ENCODE measurements around the gene EFR3B. TPM values are rescaled to one million over a fixed set of nuclear protein-coding genes. Genes with fewer than 3 reads are reported as not detected.

Gene EFR3B
- total RNA-seq, 1 donor from 2014 or later = 14.7 TPM

DNA sequence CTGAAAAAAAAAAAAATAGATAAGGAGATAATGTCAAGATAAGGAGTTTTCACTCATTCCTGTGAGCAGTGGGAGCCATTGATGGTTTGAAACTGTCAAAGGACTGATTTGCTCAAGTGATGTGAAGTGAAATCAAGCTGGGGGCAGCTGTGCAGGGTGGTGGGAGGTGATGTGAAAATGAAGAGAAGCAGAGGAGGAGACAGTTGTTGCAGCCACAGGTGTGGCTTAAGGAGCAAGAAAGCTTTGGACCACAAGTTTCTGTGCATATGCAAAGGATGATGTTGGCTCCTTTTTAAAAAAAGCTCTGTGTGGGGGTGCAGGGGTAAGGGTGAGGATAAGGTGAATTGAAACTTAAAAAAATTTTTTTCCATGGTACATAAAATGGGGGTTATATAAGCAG lies 8.3 kb downstream of the EFR3B start:
- no peak overlapping the region for H3K9ac ChIP-seq (ENCODE audit: low read length)
- no peaks in the 10 kb centered on the region for H3K27me3 Mint-ChIP-seq (ENCODE audit: low read depth, unreplicated experiment)
- H3K36me3 Mint-ChIP-seq (ENCODE audit: low read depth, unreplicated experiment) = peaks cover 2% of the 10 kb centered on the region
- FAIRE-seq (no peak), DNase-seq (ENCODE audit: low read depth) (no peak)
- H3K4me1 ChIP-seq (ENCODE audit: insufficient read depth, low read length) = no peaks in the 10 kb centered on the region
- H3K27ac Mint-ChIP-seq (ENCODE audit: unreplicated experiment) = no peak overlapping the region
- H3K4me2 ChIP-seq (ENCODE audit: low read length) = no peak overlapping the region
- TF ChIP-seq EZH2 (IDR thresholded peaks at IDR 0.05; ENCODE audit: insufficient read depth, low read length) = no peak
- no peak for TF ChIP-seq CTCF (IDR thresholded peaks at IDR 0.05; ENCODE audit: insufficient read depth, low read depth, low read length)
- H3K9me3 ChIP-seq (ENCODE audit: insufficient read depth, low read depth, low read length) = no peaks in the 10 kb centered on the region
- H2AFZ ChIP-seq (ENCODE audit: low read depth, low read length) = no peak overlapping the region
- H3K27ac ChIP-seq (ENCODE audit: low read depth, low read length) = no peak overlapping the region
- H3K4me1 Mint-ChIP-seq (ENCODE audit: low read depth, unreplicated experiment) = peaks cover under 1% of the 10 kb centered on the region
- no peaks in the 10 kb centered on the region for H3K36me3 ChIP-seq (ENCODE audit: insufficient read depth, low read length)
- H3K4me3 Mint-ChIP-seq (ENCODE audit: unreplicated experiment) = no peak overlapping the region
- H3K9me3 Mint-ChIP-seq (ENCODE audit: unreplicated experiment) = no peaks in the 10 kb centered on the region
- no peaks in the 10 kb centered on the region for H3K27me3 ChIP-seq (ENCODE audit: insufficient read depth, low read length)
- no peaks in the 10 kb centered on the region for H3K79me2 ChIP-seq (ENCODE audit: insufficient read depth, low read length)
- peaks cover 4% of the 10 kb centered on the region for H4K20me1 ChIP-seq (ENCODE audit: insufficient read depth, low read length)
- H3K4me3 ChIP-seq (ENCODE audit: insufficient read depth, low read depth, low read length) = no peak overlapping the region

DNA sequence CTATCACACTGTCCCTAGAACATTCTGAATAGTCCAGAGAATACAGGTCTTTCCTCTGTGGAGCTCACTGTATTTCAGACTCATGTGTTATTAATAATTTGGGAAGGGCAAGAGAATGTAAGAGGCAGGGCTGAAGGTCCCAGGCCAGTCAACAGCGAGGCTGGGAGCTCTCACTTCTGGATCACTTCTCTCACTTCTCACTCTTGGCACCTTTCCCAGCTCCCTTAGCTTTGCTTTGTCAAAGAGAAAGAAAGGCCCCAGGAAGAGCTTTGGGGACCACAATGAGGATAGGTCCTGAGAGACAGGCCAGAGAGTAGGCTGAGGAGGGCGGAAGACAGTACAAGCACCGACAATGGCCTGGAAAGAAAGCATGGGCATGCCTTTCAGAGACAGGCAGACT lies 11.2 kb downstream of the EFR3B start:
- Mint-ChIP-seq H3K9me3 (ENCODE audit: unreplicated experiment) (no peaks in the 10 kb centered on the region), H3K27ac (ENCODE audit: unreplicated experiment) (no peak overlapping the region), H3K4me1 (ENCODE audit: low read depth, unreplicated experiment) (no peaks in the 10 kb centered on the region), H3K36me3 (ENCODE audit: low read depth, unreplicated experiment) (peaks cover 2% of the 10 kb centered on the region), H3K27me3 (ENCODE audit: low read depth, unreplicated experiment) (no peaks in the 10 kb centered on the region), H3K4me3 (ENCODE audit: unreplicated experiment) (no peak overlapping the region)
- DNase-seq (ENCODE audit: low read depth) (no peak), FAIRE-seq (no peak)
- Histone ChIP-seq H3K9me3 (ENCODE audit: insufficient read depth, low read depth, low read length) (no peaks in the 10 kb centered on the region), H3K79me2 (ENCODE audit: insufficient read depth, low read length) (no peaks in the 10 kb centered on the region), H3K27ac (ENCODE audit: low read depth, low read length) (no peak overlapping the region), H3K36me3 (ENCODE audit: insufficient read depth, low read length) (no peaks in the 10 kb centered on the region), H3K4me1 (ENCODE audit: insufficient read depth, low read length) (no peaks in the 10 kb centered on the region), H3K27me3 (ENCODE audit: insufficient read depth, low read length) (no peaks in the 10 kb centered on the region), H4K20me1 (ENCODE audit: insufficient read depth, low read length) (peaks cover 4% of the 10 kb centered on the region), H3K4me3 (ENCODE audit: insufficient read depth, low read depth, low read length) (no peak overlapping the region), H3K9ac (ENCODE audit: low read length) (no peak overlapping the region), H2AFZ (ENCODE audit: low read depth, low read length) (no peak overlapping the region), H3K4me2 (ENCODE audit: low read length) (no peak overlapping the region)
- TF ChIP-seq CTCF (IDR thresholded peaks at IDR 0.05; ENCODE audit: insufficient read depth, low read depth, low read length) (no peak), EZH2 (IDR thresholded peaks at IDR 0.05; ENCODE audit: insufficient read depth, low read length) (no peak)

DNA sequence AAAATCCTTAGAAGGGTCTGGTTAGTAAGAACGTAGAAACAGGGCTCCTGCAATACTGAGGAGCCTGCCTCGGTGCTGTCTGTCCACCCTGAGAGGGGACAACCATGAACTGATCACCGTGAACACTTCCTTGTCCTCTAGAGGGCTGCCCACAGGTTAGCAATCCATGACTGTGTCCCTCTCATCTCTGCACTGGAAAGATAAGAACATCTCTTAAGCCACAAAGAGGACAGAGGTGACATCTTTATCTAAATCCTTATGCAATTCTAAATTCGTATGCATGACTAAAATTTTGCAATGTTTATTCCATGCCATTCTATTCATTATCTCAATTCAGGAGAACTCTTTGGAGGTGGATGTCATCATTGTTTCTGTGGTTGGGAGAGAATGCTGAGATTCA lies 12.8 kb downstream of the EFR3B start:
- H3K36me3 Mint-ChIP-seq (ENCODE audit: low read depth, unreplicated experiment) = no peaks in the 10 kb centered on the region
- H3K9me3 Mint-ChIP-seq (ENCODE audit: unreplicated experiment) = no peaks in the 10 kb centered on the region
- no peaks in the 10 kb centered on the region for H3K4me1 ChIP-seq (ENCODE audit: insufficient read depth, low read length)
- no peaks in the 10 kb centered on the region for H3K27me3 ChIP-seq (ENCODE audit: insufficient read depth, low read length)
- no peak overlapping the region for H3K27ac Mint-ChIP-seq (ENCODE audit: unreplicated experiment)
- TF ChIP-seq CTCF (IDR thresholded peaks at IDR 0.05; ENCODE audit: insufficient read depth, low read depth, low read length) (no peak), EZH2 (IDR thresholded peaks at IDR 0.05; ENCODE audit: insufficient read depth, low read length) (no peak)
- no peak overlapping the region for H3K4me3 Mint-ChIP-seq (ENCODE audit: unreplicated experiment)
- no peaks in the 10 kb centered on the region for H3K4me1 Mint-ChIP-seq (ENCODE audit: low read depth, unreplicated experiment)
- H3K27ac ChIP-seq (ENCODE audit: low read depth, low read length) = no peak overlapping the region
- H3K4me2 ChIP-seq (ENCODE audit: low read length) = no peak overlapping the region
- no peaks in the 10 kb centered on the region for H3K9me3 ChIP-seq (ENCODE audit: insufficient read depth, low read depth, low read length)
- peaks cover 4% of the 10 kb centered on the region for H4K20me1 ChIP-seq (ENCODE audit: insufficient read depth, low read length)
- no peaks in the 10 kb centered on the region for H3K79me2 ChIP-seq (ENCODE audit: insufficient read depth, low read length)
- FAIRE-seq (no peak), DNase-seq (ENCODE audit: low read depth) (no peak)
- H3K9ac ChIP-seq (ENCODE audit: low read length) = no peak overlapping the region
- no peaks in the 10 kb centered on the region for H3K36me3 ChIP-seq (ENCODE audit: insufficient read depth, low read length)
- H3K27me3 Mint-ChIP-seq (ENCODE audit: low read depth, unreplicated experiment) = no peaks in the 10 kb centered on the region
- H2AFZ ChIP-seq (ENCODE audit: low read depth, low read length) = no peak overlapping the region
- no peak overlapping the region for H3K4me3 ChIP-seq (ENCODE audit: insufficient read depth, low read depth, low read length)
